ENCODE results near the gene ZNF652.
"Not testable (repeated sequence)": the region's sequence is repeated elsewhere in the genome, so short reads cannot be mapped to it uniquely, and the experiment has no call there.

The ZNF652 gene

DNA sequence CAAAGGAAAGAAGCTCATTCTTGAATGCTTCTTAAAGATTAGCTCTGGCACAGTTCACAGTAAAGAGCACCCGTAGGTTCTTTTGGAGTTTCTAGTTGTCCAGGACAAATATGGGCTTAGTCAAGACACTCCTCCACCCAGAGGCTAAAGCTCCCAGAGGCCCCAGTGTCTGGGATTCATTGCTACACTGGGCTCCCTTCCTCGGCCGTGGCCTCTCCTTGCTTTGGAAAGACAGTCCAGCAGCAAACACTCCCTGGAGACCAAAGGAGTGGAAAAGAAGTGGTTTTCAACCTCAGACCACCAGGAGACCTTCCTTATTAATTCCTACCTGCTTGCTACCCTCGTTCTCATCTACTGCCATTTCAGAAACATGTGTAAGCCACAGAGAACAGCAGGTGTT lies 35.5 kb upstream of the ZNF652 start:
- Histone ChIP-seq H3K4me3 (ENCODE audit: low read length) (no peak overlapping the region), H3K9ac (ENCODE audit: low read length) (no peak overlapping the region), H3K4me1 (ENCODE audit: control insufficient read depth, insufficient read depth, low read length) (no peaks in the 10 kb centered on the region)

DNA sequence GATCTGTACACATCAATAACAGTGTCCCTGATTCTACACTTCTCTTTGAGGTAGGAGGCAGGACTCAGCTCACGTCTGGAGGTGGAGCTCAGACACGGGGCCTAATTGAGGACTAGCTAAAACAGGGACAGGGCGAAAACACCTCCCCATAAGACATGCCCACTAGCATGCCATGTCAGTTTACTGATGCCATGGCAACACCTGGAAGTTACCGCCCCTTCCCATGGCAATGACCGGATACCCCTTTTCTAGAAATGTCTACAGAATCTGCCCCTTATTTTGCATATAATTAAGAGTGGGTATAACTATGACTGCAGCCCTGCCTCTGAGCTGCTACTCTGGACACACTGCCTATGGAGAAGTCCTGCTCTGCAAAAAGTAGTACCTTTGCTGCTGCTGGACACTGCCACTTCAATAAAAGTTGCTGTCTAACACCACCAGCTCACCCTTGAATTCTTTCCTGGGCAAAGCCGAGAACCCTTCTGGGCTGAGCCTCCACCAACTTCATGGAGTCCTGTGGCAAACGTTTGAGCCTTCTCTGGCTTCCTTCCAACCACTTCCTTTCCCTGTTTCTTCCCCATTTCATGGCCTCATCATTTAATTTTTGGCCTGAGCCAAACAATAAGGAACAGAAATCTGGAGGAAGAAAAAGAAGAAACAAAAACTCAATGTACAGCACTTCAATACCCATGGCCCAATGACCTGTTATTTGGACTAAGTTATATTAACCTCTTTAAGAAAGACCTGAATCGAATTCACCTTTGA lies 31.6 kb upstream of the ZNF652 start:
- Histone ChIP-seq H3K4me1 (ENCODE audit: control insufficient read depth, insufficient read depth, low read length) (peaks cover 16% of the 10 kb centered on the region), H3K4me3 (ENCODE audit: low read length) (no peak overlapping the region), H3K27me3 (ENCODE audit: control insufficient read depth, insufficient read depth, low read length) (no peaks in the 10 kb centered on the region), H3K36me3 (ENCODE audit: control insufficient read depth, insufficient read depth, low read length) (no peaks in the 10 kb centered on the region), H3K9ac (ENCODE audit: low read length) (no peak overlapping the region), H3K9me3 (ENCODE audit: control insufficient read depth, low read length) (no peaks in the 10 kb centered on the region)

More for the DNA sequence above, 35.5 kb upstream of the ZNF652 start:
- Histone ChIP-seq H3K36me3 (ENCODE audit: control insufficient read depth, insufficient read depth, low read length) (no peaks in the 10 kb centered on the region), H3K9me3 (ENCODE audit: control insufficient read depth, low read length) (no peaks in the 10 kb centered on the region), H3K27me3 (ENCODE audit: control insufficient read depth, insufficient read depth, low read length) (no peaks in the 10 kb centered on the region)

GRCh38 chr17:49390548-49391324 lies 28.7 kb upstream of the ZNF652 start:
- Histone ChIP-seq H3K9ac (ENCODE audit: low read length) (peak overlapping the region; percentile 44), H3K27me3 (ENCODE audit: control insufficient read depth, insufficient read depth, low read length) (no peaks in the 10 kb centered on the region), H3K36me3 (ENCODE audit: control insufficient read depth, insufficient read depth, low read length) (no peaks in the 10 kb centered on the region), H3K4me1 (ENCODE audit: control insufficient read depth, insufficient read depth, low read length) (peaks cover 16% of the 10 kb centered on the region), H3K4me3 (ENCODE audit: low read length) (peak overlapping the region; percentile 29), H3K9me3 (ENCODE audit: control insufficient read depth, low read length) (no peaks in the 10 kb centered on the region)

DNA sequence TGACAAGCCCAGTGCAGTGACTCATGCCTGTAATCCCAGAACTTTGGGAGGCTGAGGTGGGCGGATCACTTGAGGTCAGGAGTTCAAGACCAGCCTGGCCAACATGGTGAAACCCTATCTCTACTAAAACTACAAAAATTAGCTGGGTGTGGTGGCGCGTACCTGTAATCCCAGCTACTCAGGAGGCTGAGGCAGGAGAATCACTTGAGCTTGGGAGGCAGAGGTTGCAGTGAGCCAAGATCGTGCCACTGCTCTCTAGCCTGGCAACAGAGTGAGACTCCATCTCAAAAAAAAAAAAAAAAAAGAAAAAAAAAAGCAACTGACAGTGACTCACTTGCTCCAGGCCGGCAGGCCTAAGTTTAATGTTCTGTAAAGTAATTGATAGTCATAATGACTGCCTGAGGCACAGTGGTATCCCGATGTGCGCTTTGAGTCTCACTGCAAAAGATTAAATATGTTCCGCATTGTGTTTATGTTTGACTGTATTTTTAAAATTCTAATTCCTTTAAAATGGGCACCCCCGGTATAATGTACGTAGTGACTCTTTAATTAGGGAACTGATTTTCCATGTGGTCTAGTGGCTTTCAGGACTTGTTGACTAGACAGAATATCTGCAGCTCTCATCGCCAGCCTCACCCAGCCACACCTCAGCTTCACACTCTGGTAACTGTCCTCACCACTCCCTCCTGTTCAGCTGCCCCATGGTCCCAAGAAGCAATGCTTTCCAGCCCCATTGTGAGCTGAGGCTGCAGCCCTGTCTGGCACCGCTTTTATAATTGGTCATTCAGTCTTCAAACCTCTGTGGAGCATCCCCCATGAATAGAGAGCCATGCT lies 27.7 kb upstream of the ZNF652 start:
- H3K27me3 ChIP-seq (ENCODE audit: control insufficient read depth, insufficient read depth, low read length); H3K36me3 ChIP-seq (ENCODE audit: control insufficient read depth, insufficient read depth, low read length); H3K9ac ChIP-seq (ENCODE audit: low read length); H3K9me3 ChIP-seq (ENCODE audit: control insufficient read depth, low read length); H3K4me3 ChIP-seq (ENCODE audit: low read length): not testable (repeated sequence)
- peaks cover 16% of the 10 kb centered on the region for H3K4me1 ChIP-seq (ENCODE audit: control insufficient read depth, insufficient read depth, low read length)

DNA sequence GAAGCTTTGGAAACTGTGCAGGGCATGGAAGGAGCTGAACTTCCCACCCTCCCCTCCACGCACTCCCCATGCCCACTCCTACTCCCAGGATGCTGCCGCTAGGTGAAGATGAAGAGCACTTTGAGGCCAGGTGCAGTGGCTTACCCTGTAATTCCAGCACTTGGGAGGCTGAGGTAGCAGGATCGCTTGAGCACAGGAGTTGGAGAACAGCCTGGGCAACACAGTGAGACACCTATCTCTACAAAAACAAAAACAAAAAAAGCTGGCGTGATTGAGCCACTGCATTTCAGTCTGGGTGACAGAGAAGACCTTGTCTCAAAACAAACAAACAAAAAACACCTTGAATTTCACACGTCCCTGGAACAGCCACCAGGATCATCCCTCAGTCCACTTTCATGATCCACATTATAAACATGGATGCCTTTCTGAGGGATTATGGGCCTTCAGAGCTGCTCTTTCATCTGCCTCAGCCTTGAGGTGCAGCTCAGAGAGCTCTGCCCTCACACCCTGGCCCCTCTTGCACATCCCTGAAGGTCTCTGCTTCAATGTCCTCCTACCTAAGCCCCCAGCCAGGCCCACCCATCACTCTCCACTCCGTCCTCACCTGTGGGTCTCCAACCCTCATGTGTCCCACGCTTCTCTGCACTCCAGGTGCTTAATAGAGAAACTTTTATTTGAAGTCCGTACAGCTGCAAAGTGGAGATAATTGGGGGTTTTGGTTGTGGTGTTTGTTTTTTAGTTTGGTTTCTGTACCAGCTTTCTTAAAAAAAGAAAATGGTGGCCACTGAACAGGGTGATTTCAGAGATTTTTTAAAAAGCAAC lies 26.9 kb upstream of the ZNF652 start:
- Histone ChIP-seq H3K9me3 (ENCODE audit: control insufficient read depth, low read length) (no peaks in the 10 kb centered on the region), H3K4me3 (ENCODE audit: low read length) (no peak overlapping the region), H3K36me3 (ENCODE audit: control insufficient read depth, insufficient read depth, low read length) (no peaks in the 10 kb centered on the region), H3K9ac (ENCODE audit: low read length) (no peak overlapping the region), H3K27me3 (ENCODE audit: control insufficient read depth, insufficient read depth, low read length) (no peaks in the 10 kb centered on the region), H3K4me1 (ENCODE audit: control insufficient read depth, insufficient read depth, low read length) (peaks cover 16% of the 10 kb centered on the region)

DNA sequence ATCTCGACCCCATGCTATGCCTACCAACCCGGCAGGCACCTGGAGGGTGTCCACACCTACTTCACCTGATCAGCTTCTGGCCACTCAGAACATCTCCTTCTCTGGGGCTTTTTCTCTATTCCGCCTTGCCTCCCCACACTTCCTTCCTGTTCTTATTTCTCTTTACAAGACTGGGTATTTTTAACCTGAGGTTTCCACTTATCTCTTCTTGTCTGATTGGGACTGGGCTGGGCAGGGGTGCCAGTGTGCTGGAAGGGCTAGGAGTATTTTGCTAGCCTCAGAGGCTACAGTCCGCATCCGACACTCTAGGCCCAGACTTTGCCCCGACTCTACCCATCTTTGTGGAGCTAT lies 26.2 kb upstream of the ZNF652 start:
- Histone ChIP-seq H3K4me1 (ENCODE audit: control insufficient read depth, insufficient read depth, low read length) (peaks cover 16% of the 10 kb centered on the region), H3K9ac (ENCODE audit: low read length) (no peak overlapping the region), H3K36me3 (ENCODE audit: control insufficient read depth, insufficient read depth, low read length) (no peaks in the 10 kb centered on the region), H3K27me3 (ENCODE audit: control insufficient read depth, insufficient read depth, low read length) (peaks cover 1% of the 10 kb centered on the region), H3K9me3 (ENCODE audit: control insufficient read depth, low read length) (no peaks in the 10 kb centered on the region), H3K4me3 (ENCODE audit: low read length) (no peak overlapping the region)

DNA sequence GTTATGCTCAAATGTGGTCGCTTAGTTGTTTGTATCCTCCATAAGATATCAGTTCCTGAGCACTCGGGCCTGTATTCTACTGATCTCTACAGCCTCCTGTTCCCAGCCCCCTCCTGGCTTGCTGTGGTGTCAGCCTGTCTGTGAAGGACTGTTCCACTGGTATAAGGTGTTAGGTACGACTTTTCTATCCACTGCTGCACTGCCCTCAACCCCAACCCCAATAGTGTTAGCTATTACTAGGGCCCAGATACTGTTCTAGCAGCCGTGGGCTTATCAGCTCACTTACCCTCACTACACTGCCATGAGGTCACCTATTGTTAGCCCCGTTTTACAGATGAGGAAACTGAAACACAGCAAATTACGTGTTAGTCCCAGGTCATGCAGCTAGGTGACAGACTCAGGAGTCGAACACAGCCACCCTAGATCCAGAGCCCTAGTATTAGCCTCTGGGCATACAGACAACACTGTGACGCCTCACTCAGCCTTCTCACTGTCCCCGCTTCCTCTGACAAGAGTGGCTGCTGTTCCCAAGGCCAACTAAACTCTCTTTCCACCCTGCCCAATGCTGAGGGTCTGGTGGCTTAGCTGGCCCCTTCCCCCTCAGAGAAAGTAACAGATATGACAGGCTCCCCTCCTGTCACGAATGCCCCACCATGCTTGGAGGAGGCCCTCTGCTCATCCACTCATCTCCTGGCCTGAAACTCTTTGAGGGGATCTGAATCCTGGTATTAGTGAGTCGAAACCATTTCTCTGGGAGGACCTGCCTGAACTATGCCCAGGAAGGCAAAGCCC lies 25.6 kb upstream of the ZNF652 start:
- Histone ChIP-seq H3K4me1 (ENCODE audit: control insufficient read depth, insufficient read depth, low read length) (peaks cover 16% of the 10 kb centered on the region), H3K4me3 (ENCODE audit: low read length) (no peak overlapping the region)

GRCh38 chr17:49386373-49386772 lies 24.3 kb upstream of the ZNF652 start:
- Histone ChIP-seq H3K4me1 (ENCODE audit: control insufficient read depth, insufficient read depth, low read length) (peaks cover 15% of the 10 kb centered on the region), H3K9ac (ENCODE audit: low read length) (no peak overlapping the region), H3K9me3 (ENCODE audit: control insufficient read depth, low read length) (no peaks in the 10 kb centered on the region), H3K4me3 (ENCODE audit: low read length) (no peak overlapping the region), H3K36me3 (ENCODE audit: control insufficient read depth, insufficient read depth, low read length) (no peaks in the 10 kb centered on the region), H3K27me3 (ENCODE audit: control insufficient read depth, insufficient read depth, low read length) (peaks cover 4% of the 10 kb centered on the region)

More for the DNA sequence above, 25.6 kb upstream of the ZNF652 start:
- peaks cover 4% of the 10 kb centered on the region for H3K27me3 ChIP-seq (ENCODE audit: control insufficient read depth, insufficient read depth, low read length)
- no peak overlapping the region for H3K9ac ChIP-seq (ENCODE audit: low read length)
- no peaks in the 10 kb centered on the region for H3K36me3 ChIP-seq (ENCODE audit: control insufficient read depth, insufficient read depth, low read length)
- H3K9me3 ChIP-seq (ENCODE audit: control insufficient read depth, low read length) = no peaks in the 10 kb centered on the region

GRCh38 chr17:49384951-49385350 lies 22.9 kb upstream of the ZNF652 start:
- Histone ChIP-seq H3K9ac (ENCODE audit: low read length) (no peak overlapping the region), H3K36me3 (ENCODE audit: control insufficient read depth, insufficient read depth, low read length) (no peaks in the 10 kb centered on the region), H3K27me3 (ENCODE audit: control insufficient read depth, insufficient read depth, low read length) (peaks cover 4% of the 10 kb centered on the region), H3K9me3 (ENCODE audit: control insufficient read depth, low read length) (no peaks in the 10 kb centered on the region), H3K4me1 (ENCODE audit: control insufficient read depth, insufficient read depth, low read length) (peaks cover 1% of the 10 kb centered on the region), H3K4me3 (ENCODE audit: low read length) (no peak overlapping the region)

DNA sequence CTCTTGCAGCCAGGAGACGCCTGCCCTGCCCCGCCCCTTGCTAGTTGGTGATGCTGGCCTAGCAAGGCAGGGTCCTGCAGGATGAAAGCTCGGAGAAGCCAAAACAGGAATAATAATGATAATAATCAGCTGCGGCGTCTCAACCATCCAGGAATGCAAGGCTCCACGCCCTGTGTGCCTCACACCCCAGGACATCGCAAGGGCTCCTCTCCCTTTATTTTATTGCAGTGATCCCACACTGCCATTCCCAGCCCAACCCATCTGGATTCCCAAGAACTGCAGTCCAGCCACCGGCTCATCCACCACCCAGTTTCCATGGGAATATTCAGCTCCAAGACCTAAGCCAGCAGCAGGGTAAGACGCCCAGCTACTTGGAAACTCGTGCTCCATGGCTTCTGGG lies 21.0 kb upstream of the ZNF652 start:
- Histone ChIP-seq H3K4me1 (ENCODE audit: control insufficient read depth, insufficient read depth, low read length) (no peaks in the 10 kb centered on the region), H3K27me3 (ENCODE audit: control insufficient read depth, insufficient read depth, low read length) (peaks cover 4% of the 10 kb centered on the region), H3K9ac (ENCODE audit: low read length) (no peak overlapping the region), H3K9me3 (ENCODE audit: control insufficient read depth, low read length) (no peaks in the 10 kb centered on the region), H3K36me3 (ENCODE audit: control insufficient read depth, insufficient read depth, low read length) (no peaks in the 10 kb centered on the region), H3K4me3 (ENCODE audit: low read length) (no peak overlapping the region)

DNA sequence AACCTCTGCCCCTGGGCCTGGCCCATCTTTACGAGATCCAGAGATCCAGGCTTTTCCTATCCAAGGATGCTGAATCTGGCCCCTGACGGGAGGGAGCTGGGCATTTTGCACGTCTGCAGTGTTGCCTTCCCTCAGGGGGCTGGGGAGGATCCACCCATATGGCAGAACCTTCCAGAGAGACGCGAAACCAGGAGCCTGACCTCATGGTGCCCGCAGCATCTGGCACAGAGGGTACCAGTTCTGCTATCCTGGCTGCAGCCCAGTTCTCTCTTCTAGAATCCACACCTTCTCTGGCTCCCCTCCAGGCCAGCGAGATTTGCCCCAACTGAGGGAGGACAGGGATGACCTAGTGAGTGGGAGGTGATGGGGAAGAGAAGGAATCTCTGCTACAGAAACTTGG lies 20.5 kb upstream of the ZNF652 start:
- Histone ChIP-seq H3K4me1 (ENCODE audit: control insufficient read depth, insufficient read depth, low read length) (no peaks in the 10 kb centered on the region), H3K27me3 (ENCODE audit: control insufficient read depth, insufficient read depth, low read length) (peaks cover 4% of the 10 kb centered on the region), H3K36me3 (ENCODE audit: control insufficient read depth, insufficient read depth, low read length) (no peaks in the 10 kb centered on the region), H3K9ac (ENCODE audit: low read length) (no peak overlapping the region), H3K4me3 (ENCODE audit: low read length) (no peak overlapping the region), H3K9me3 (ENCODE audit: control insufficient read depth, low read length) (no peaks in the 10 kb centered on the region)
